Activated gamma-delta T cell treated with anti-CD3 and anti-CD28 coated beads, Interleukin-2, amount 50 U/mL, for 16 hours (primary cell): ENCODE measurements around the gene RILPL1.
"Not testable (repeated sequence)": the region's sequence is repeated elsewhere in the genome, so short reads cannot be mapped to it uniquely, and the experiment has no call there.

Experiments
- DNase-seq: peaks from one replicate; pipeline ENCODE4 v3.0.0-alpha.2; 2020; ENCODE audit warnings: low read depth

RILPL1 gene

DNA sequence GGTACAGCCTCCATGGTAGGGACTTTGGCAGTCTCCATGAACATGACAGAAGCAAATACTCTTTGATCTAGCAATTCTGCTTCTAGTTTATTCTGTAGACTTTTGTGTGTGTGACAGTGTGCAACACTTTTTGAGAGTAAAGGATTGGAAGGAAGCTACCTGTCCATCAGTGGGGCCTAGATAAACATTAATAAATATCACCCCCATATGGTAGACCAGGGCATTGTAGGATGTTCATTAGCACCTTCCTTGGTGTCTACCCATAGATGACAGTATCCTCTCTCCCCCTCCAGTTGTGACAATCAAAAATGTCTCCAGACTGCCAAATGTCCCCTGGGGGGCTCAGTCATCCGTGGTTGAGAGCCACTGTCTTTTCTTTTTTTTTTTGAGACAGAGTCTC, 64.7 kb downstream of the RILPL1 start:
- DNase-seq, result no peak

DNA sequence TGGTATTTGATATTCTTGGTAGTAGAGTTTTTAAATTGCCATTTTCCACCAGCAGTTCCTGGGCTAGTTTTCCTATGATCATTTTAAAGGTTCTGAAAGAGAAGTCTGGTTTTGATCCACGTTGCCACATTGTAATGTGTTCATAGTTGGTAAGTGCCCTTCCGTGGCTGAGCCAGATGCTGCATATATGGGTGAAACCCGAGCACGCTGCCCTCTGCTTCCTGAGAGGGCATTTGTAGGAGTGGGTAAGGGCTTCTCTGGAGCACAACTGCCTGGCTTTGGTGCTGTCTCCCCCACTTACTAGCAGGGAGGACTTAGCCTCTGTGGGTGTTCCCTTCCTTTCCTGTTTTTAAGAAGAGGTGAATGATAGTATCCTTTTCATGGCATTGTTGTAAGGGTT, 68.4 kb downstream of the RILPL1 start:
- DNase-seq, result no peak

DNA sequence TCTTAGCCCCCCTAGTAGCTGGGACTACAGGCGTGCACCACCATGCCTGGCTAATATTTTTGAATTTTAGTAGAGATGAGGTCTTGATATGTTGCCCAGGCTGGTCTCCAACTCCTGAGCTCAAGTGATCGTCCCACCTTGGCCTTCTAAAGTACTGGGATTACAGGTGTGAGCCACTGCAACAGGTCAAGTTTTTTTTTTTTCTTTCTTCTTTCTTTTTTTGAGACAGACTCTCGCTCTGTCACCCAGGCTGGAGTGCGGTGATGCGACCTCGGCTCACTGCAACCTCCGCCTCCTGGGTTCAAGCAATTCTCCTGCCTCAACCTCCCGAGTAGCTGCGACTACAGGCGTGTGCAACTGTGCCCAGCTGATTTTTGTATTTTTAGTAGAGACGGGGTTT, 70.3 kb downstream of the RILPL1 start:
- not testable (repeated sequence) for DNase-seq

DNA sequence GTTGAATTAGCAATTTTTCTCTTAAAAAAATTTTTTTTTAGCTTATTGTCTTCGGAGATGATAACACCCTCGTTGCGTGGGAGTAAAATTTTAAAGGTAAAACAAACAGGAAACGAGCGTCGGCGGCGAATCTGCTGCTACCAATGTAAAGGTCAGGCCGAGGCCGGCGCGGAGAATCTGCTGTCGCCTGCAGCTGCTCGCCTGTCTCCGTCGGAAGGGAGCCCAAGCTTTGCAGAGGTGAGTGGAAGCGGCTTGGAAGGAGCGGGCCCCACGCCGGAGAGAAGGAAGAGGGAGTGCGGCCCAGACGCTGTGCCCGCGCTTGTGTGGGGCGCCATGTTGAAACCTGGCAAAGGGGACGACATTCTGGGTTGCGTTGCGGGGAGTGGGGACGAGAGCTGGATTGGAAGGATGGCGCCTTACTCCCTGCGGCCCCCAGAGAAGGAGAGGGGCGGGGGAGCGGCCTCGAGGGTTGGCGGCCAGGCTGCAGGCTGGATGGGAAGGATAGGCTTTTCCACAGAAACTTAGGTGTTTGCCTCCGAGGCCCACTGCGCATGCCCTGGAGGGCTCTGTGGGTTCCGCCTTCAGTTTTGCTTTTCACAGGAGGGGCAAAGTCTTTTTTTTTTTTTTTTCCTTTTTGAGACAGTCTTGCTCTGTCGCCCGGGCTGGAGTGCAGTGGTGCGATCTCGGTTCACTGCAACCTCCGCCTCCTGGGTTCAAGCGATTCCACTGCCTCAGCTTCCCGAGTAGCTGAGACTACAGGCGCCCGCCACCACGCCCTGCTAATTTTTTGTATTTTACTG, 75.3 kb downstream of the RILPL1 start, which contains the start of gene SNRNP35:
SNRNP35 (plus strand) TSS at position 160 of the 800 bp plus-strand sequence. CDS start 7,402 bp downstream, outside the sequence.
- peak; percentile 75 for DNase-seq

DNA sequence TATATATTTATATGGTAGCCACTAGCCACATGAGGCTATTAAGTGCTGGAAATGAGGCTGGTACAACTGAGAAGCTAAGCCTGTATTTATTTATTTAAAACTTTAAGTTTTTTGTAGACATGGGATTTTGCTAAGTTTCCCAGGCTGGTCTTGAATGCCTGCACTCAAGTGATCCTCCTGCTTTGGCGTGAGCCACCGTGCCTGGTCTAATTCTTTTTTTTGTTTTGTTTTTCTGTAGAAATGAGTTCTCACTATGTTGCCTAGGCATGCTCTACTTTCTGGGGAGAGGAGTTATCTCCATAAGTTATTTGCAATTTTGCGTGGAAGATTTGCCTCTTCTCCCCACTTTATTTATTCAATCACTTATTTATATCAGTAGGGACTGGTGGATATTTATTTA, 80.4 kb downstream of the RILPL1 start:
- DNase-seq, result no peak

DNA sequence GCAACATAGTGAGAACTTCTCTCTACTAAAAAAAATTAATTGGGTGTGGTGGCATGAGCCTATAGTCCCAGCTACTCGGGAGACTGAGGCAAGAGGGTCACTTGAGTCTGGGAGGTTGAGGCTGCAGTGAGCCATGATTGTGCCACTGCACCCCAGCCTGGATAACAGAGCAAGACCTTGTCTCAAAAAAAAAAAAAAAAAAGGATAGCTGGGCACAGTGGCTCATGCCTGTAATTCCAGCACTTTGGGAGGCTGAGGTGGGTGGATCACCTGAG, 81.3 kb downstream of the RILPL1 start:
- DNase-seq, result not testable (repeated sequence)

DNA sequence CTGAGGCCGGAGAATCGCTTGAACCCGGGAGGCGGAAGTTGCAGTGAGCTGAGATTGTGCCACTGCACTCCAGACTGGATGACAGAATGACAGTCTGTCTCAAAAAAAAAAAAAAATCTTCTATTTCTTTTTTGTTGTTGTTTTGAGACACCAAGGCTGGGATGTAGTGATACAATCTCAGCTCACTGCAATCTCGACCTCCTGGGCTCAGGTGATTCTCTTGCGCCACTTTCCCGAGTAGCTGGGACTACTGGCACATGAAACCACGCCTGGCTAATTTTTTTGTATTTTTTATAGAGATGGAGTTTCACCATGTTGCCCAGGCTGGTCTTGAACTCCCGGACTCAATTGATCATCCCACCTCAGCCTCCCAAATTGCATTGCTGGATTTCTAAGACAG, 82.9 kb downstream of the RILPL1 start:
- no peak for DNase-seq

DNA sequence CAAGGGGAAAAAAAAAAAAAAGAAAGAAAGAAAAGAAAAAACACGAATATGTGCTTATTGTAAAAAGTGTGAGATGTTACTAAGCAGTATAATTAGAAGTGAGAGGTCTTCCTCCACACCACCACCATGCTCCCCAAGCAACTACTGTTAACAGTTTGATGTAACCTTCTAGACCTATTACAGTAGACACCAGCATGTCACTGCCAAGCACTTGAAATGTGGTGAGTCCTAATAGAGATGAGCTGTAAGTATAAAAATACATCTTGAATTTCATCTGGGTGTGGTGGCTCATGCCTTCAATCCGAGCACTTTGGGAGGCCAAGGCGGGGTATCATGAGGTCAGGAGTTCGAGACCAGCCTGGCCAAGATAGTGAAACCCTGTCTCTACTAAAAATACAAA, 83.7 kb downstream of the RILPL1 start:
- DNase-seq, result no peak

DNA sequence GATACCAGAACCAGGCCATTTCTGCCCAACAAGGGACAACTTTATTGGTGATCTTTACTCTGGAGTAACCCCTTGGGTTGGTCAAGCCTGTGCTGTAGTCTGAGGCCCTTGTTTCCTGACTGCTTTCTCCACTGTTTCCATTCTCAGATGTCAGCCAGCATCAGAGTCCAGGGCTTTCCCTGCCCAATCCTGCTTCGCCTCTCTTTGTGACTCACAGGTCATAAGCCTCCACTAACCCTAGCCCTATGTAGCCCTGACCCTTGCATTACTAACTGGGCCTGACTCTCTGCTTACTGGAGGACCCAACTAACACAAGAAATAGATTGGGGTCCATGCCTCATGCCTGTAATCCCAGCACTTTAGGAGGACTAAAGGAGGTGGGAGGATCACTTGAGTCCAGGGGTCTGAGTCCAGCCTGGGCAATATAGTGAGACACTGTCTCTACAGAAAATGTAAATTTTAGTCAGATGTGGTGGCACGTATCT, 84.2 kb downstream of the RILPL1 start:
- DNase-seq, result no peak

DNA sequence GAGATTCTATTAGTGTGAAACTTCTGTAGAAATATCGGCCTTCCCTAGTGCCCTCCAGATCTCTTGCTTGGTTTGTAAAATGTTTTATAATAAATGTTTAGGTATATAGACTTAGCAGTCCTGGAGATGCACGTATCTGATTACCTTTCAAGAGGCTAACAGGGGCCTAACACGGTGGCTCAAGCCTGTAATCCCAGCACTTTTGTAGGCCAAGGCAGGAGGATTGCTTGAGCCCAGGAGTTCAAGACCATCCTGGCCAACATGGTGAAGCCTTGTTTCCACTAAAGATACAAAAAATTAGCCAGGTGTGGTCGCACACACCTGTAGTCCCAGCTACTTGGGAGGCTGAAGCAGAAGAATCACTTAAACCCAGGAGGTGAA, 87.2 kb downstream of the RILPL1 start:
- DNase-seq, result no peak

DNA sequence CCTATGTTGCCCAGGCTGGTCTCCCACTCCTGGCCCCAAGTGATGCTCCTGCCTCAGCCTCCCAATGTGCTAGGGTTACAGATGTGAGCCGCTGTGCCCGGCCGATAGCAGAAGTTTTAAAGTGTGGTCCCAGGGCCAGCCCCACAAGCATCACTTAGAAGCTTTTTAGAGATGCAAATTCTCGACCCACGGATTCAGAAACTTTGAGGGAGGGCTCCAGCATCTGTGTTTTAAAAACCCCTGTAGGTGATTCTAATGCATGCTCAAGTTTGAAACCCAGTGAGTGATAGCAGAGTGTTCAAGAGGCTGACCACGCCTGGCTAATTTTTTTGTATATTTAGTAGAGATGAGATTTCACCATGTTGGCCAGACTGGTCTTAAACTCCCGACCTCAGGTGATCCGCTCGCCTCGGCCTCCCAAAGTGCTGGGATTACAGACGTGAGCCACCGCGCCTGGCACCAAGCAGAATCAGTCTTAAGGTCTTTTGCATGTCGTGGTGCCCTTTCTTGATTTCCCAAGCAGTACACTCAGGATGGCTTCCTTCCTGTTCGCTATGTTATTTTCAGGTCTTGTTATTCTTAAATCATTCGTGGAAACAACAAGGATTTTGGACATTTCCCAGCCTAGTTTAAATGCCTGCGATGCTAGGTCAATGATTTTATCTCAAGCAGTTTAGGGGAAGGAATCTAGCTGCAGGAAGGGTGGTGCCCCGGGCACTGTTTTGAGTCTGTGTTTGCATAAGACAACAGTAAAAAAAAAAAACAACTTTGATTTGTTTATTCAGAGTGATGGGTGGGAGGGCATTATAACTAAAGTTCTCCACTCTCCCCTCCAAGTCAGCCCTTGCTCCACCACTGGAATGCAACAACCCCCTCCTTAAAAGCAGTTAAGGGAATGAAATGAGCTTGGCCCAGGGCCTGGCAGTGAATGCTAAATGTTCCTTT, 87.9 kb downstream of the RILPL1 start:
- no peak for DNase-seq

DNA sequence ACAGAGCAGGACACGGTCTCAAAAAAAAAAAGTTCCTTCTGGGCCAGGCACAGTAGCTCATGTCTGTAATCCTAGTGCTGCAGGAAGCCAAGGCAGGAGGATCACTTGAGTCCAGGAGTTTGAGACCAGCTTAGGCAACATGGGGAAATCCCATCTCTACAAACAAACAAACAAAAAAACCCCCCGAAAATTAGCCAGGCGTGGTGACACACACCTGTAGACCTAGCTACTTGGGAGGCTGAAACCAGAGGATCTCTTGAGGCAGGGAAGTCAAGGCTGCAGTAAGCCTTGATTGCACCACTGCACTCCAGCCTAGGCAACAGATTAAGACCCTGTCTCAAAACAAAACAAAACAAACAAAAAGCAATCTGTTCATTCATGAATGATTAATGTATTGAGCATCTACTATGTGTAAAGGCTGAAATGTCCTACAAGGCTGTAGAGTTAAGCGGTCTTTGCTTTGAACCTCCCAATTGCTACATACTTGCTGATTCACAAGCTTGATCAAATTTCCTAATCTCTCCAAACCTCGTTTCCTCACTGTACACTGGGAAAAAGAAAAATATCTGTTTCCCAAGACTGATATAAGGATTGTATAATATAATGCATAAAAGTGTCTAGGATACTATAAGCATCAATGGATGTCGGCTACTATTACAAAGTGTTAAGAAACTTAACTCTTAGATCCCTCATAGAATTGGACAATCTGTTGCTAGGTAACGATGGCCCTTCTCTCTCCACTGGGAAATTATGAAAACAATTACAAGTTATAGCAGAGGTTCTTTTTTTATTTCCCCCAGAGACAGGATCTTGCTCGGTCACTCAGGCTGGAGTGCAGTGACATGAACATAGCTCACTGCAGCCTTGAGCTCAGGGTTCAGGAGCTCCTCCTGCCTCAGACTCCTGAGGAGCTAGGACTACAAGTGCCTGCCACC, 89.2 kb downstream of the RILPL1 start:
- no peak for DNase-seq

DNA sequence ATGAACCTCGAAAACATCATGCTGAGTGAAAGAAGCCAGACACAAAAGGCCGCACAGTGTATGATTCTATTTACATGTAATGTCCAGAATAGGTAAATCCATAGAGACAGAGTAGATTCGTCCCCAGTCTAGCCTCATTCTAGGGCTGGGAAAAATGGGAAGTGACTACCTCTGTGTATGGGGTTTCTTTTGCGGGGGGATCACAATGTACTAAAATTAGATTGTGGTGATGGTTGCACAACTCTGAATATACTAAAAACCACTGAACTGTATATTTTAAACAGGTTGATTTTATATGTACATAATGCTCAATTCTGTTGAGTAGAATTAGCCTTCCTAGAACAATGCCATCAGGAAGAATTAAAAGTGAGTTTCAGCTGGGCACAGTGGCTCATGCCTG, 90.7 kb downstream of the RILPL1 start:
- DNase-seq, result no peak

DNA sequence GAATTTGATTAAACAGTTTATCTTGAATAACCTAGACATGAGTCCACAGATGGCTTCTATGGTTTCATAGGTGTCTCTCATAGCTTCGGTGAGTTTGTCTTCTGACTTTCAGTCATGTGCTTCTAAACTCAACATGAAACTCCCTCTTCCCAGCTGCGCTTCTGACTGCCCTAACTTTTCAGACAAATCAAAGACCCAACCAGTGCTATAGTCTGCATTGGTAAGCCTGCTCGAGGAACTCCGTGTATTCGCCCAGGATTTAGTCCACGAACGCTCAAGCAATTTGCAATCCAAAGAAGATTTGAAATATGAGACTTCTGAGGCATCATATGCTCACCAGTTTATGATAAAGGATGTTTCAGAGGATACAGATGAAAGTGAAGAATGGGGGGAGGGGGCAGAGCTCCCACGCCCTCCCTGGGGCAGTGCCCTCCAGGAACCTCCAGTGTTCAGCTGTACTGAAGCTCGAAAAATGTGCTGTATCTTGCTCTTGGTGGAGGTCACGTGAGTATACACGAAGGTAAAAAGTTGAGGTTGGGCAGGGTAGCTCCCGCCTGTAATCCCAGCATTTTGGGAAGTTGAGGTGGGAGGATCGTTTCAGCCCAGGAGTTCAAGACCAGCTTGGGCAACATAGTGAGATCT, 91.9 kb downstream of the RILPL1 start:
- no peak for DNase-seq

DNA sequence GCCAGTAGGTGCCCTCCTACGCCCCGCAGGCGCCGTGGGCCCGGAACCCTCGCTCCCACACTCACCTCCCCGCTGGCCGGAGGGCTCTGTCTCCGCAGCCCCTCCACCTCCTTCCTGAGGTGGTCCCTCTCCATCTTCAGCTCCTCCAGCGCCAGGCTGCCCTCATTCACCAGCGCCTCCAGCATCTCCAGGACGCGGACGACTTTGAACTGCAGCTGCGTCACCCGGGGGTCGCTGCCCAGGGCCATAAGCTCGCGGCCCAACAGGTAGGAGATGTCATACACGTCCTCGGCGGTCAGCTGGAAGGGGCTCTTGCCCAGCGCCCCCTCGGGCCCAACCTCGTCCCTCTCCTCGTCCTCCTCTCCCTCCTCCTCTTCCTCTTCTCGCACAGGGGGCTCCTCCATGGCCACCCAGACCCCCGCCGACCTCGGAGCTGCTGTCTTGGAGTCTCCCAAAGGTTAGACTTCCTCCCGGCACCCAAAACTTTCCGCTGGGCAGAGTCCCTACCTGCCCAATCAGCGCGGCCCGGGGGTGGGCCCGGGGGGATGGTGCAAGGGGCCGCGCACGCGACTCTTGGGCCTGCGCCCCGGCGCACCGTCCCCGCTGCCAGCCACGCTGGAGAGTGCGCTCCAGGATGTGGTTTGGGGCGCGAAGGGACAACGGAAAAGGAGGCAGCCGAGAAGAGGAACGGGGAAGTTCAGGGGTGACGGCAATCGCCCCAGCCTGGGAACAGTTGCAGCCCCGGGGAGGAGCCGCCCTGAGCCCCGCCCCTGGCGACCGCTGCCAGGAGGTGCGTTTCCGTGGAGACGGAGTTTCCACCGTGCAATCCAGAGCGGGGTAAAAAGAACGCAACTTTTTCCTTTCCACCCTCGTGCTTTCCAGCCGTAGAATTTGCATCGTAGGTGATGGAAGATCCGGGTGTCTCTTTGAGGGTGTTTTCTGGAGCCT, 97.2 kb downstream of the RILPL1 start, which contains the start of gene RILPL2:
RILPL2 (minus strand) TSS at position 668 of the 948 bp plus-strand sequence; CDS start at position 404, 264 bp downstream.
- peak; percentile 81 for DNase-seq

DNA sequence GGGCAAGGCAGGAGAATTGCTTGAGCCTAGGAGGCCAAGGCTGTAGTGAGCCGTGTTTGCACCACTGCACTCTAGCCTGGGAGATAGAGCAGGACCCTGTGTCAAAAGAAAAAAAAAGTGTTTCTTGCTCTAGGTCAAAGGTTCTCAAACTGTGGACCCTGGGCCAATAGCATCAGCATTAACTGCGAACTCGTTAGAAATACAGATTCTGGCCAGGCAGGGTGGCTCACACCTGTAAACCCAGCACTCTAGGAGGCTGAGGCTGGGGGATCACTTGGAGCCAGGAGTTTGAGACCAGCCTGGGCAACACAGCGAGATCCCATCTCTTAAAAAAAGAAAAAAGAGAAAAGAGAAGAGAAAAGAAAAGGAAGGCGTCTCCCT, 97.9 kb downstream of the RILPL1 start:
- no peak for DNase-seq

DNA sequence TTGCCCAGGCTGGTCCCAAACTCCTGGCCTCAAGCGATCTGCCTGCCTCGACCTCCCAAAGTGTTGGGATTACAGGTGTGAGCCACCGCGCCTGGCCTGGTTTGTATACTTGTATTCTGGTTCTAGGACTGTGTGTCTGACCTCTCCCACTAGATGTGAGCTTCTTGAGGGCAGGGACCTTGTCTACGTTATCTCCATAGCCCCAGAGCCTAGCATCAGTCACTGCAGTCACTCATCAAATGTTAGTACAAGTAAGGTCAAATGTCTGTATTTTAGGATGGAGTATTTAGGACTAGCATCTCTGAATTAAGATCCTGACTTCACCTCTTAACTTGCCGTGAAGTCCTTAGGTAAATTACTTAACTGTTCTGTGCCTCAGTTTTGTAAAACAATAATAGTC, 99.9 kb downstream of the RILPL1 start:
- no peak for DNase-seq

DNA sequence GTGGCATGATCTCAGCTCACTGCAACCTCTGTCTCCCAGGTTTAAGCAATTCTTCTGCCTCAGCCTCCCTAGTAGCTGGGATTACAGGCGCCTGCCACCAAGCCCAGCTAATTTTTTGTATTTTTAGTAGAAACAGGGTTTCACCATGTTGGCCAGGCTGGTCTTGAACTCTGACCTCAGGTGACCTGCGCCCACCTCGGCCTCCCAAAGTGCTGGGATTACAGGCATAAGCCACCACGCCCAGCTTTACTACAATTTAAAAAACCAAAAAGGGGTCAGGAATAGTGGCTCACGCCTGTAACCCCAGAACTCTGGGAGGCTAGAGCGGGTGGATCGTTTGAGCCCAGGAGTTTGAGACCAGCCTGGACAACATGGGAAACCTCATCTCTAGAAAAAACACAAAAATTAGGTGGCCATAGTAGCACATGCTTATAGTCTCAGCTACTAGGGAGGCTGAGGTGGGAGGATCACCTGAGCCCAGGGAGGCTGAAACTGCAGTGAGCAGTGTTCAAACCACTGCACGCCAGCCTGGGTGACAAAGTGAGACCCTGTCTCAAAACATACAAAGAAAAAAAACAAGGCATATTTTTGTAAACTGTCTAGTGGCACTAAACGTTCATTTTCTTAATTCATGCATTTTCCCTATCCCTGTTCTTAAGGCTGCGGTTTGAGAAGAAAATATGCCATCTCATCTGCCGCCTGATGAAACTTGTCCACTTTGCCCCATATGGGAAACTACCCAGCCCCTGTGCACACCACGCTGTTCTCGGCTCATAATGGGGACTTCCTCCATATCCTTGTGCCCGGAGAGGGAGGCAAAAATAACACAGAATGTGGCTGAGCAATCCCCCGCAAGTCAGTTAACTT, 101.3 kb downstream of the RILPL1 start:
- DNase-seq, result not testable (repeated sequence)

DNA sequence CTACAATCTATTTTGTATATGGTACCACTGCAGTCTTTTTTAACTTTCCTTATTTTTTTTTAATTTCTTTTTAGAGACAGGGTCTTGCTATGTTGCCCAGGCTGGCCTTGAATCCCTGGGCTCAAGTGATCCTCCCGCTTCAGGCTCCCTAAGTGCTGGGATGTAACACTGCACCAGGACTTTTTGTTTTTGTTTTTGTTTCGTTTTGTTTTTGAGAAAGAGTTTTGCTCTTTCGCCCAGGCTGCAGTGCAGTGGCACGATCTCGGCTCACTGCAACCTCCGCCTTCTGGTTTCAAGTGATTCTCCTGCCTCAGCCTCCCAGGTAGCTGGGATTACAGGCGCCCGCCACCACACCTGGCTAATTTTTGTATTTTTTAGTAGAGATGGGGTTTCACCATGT, 104.4 kb downstream of the RILPL1 start:
- DNase-seq, result not testable (repeated sequence)
